CD14-positive monocyte (primary cell): ENCODE data around the gene ZFP92. TPM values are rescaled to one million over a fixed set of nuclear protein-coding genes. Genes with fewer than 3 reads are reported as not detected.

Experiments used
- DNase-seq, 3 donors: peaks; one replicate each; pipeline ENCODE4 v3.0.0-alpha.2; 2011 to 2022
- H2AFZ ChIP-seq: 2 replicates; pipeline ENCODE4 v1.6.0; 2012; ENCODE audit warnings: mild to moderate bottlenecking, low read depth, low read length, inconsistent platforms; ENCODE audit not compliant: insufficient read depth, poor library complexity, severe bottlenecking
- H3K27ac ChIP-seq, 2 donors: 1 replicate in 1 of 2; 2 replicates in 1 of 2; pipeline ENCODE4 v1.5.1; 2012 to 2013; ENCODE audit warnings: low read length in 2 of 2, control low read depth in 1 of 2, inconsistent platforms in 1 of 2, low read depth in 1 of 2, mild to moderate bottlenecking in 1 of 2
- H3K27me3 ChIP-seq, 2 donors: one replicate each; pipeline versions ENCODE4 v1.6.0 to v1.6.1; 2011 to 2013; ENCODE audit warnings: low read length in 2 of 2; ENCODE audit not compliant: control insufficient read depth in 2 of 2, insufficient read depth in 2 of 2
- H3K36me3 ChIP-seq, 2 donors: replicated peaks in 1 of 2; 1 replicate in 1 of 2; 2 replicates in 1 of 2; pipeline versions ENCODE4 v1.5.1 to v1.6.1; 2012 to 2013; ENCODE audit warnings: low read length in 2 of 2, control low read depth in 1 of 2, inconsistent platforms in 1 of 2, mild to moderate bottlenecking in 1 of 2; ENCODE audit not compliant: insufficient read depth in 2 of 2, control insufficient read depth in 1 of 2
- H3K4me1 ChIP-seq, 2 donors: 1 replicate in 1 of 2; 2 replicates in 1 of 2; pipeline versions ENCODE4 v1.5.1 to v1.6.1; 2012 to 2013; ENCODE audit warnings: low read length in 2 of 2, control low read depth in 1 of 2, inconsistent platforms in 1 of 2, mild to moderate bottlenecking in 1 of 2, moderate library complexity in 1 of 2; ENCODE audit not compliant: insufficient read depth in 2 of 2, control insufficient read depth in 1 of 2
- H3K4me2 ChIP-seq: replicated peaks from 2 replicates; pipeline ENCODE3; 2012; ENCODE audit warnings: low read length, moderate library complexity, mild to moderate bottlenecking; ENCODE audit not compliant: poor library complexity, severe bottlenecking; ENCODE audit errors: extremely low read depth
- H3K4me3 ChIP-seq, 3 experiments: fragments of 200-600 bp in 1 of 3; sonication (generic) in 1 of 3; replicated peaks in 1 of 3; 1 replicate in 2 of 3; 2 replicates in 1 of 3; pipeline ENCODE4 v1.5.1; 2011 to 2013; ENCODE audit warnings: low read length in 3 of 3, mild to moderate bottlenecking in 3 of 3, control low read depth in 2 of 3, low read depth in 2 of 3, inconsistent platforms in 1 of 3, moderate library complexity in 1 of 3
- H3K79me2 ChIP-seq: 2 replicates; pipeline ENCODE4 v1.6.0; 2012; ENCODE audit warnings: mild to moderate bottlenecking, control low read depth, inconsistent platforms, low read length, moderate library complexity; ENCODE audit not compliant: insufficient read depth
- H3K9ac ChIP-seq: 2 replicates; pipeline ENCODE4 v1.6.0; 2017; ENCODE audit warnings: low read length, mild to moderate bottlenecking; ENCODE audit not compliant: insufficient read depth, poor library complexity, severe bottlenecking
- H3K9me3 ChIP-seq, 2 donors: replicated peaks in 1 of 2; 1 replicate in 1 of 2; 2 replicates in 1 of 2; pipeline versions ENCODE4 v1.5.1 to v1.6.1; 2012 to 2013; ENCODE audit warnings: low read length in 2 of 2, control low read depth in 1 of 2; ENCODE audit not compliant: control insufficient read depth in 1 of 2, insufficient read depth in 1 of 2
- H4K20me1 ChIP-seq: 2 replicates; pipeline ENCODE4 v1.6.0; 2012; ENCODE audit warnings: mild to moderate bottlenecking, low read length, control low read depth, moderate library complexity; ENCODE audit not compliant: insufficient read depth
- H3K27ac Mint-ChIP-seq, 7 donors: one replicate each; pipeline ENCODE4 v1.8.0; 2020; ENCODE audit warnings: mild to moderate bottlenecking in 7 of 7, mixed read lengths in 7 of 7, moderate library complexity in 6 of 7, inconsistent platforms in 2 of 7
- H3K27me3 Mint-ChIP-seq, 3 donors: one replicate each; pipeline ENCODE4 v1.8.0; 2021 to 2022; ENCODE audit warnings: low read depth in 3 of 3, mild to moderate bottlenecking in 3 of 3, mixed read lengths in 3 of 3, moderate library complexity in 3 of 3, inconsistent platforms in 1 of 3
- H3K36me3 Mint-ChIP-seq, 2 donors: one replicate each; pipeline ENCODE4 v1.8.0; 2020; ENCODE audit warnings: mixed read lengths in 2 of 2, inconsistent platforms in 1 of 2, mild to moderate bottlenecking in 1 of 2
- H3K4me1 Mint-ChIP-seq: one replicate; pipeline ENCODE4 v1.8.0; 2020; ENCODE audit warnings: mild to moderate bottlenecking, mixed read lengths
- H3K4me3 Mint-ChIP-seq, 2 donors: one replicate each; pipeline ENCODE4 v1.8.0; 2020; ENCODE audit warnings: mild to moderate bottlenecking in 2 of 2, mixed read lengths in 2 of 2, moderate library complexity in 1 of 2
- H3K9me3 Mint-ChIP-seq, 7 donors: one replicate each; pipeline ENCODE4 v1.8.0; 2020 to 2022; ENCODE audit warnings: mixed read lengths in 7 of 7, mild to moderate bottlenecking in 6 of 7, moderate library complexity in 6 of 7, inconsistent platforms in 2 of 7
- WGBS: methylation state at CpG from one replicate; pipeline ENCODE4 v1.1.5; 2013; ENCODE audit warnings: missing lambda C conversion rate; ENCODE audit not compliant: insufficient coverage; 5-methylcytosine and 5-hydroxymethylcytosine counted together
- intact Hi-C, 2 donors: fragments of 100-400 bp; cut with micrococcal nuclease; formaldehyde crosslinking; loops; one replicate each; pipeline versions ENCODE4 v1.15.0 to v1.15.1; 2023
- polyA plus RNA-seq, 3 donors: library from polyadenylated mRNA; depleted of rRNA in 1 of 3; unstranded in 2 of 3; stranded (reverse) in 1 of 3; fragments of 300-500 nt in 2 of 3; fragments of >200 nt in 1 of 3; fragmentation: Illumina TruSeq in 2 of 3; gene quantifications; 1 replicate in 2 of 3; 2 replicates in 1 of 3; pipeline ENCODE4 v1.2.3, GENCODE V29; 2012 to 2021
- TF ChIP-seq, protein P1 (sequence below): fragments of 200-600 bp; IDR thresholded peaks from one replicate; pipeline ENCODE4 v1.8.0; 2022; ENCODE audit warnings: antibody characterized with exemption, mild to moderate bottlenecking

ZFP92 gene
- polyA plus RNA-seq, 3 donors = 0.04 to 0.96 (median 0.13) TPM

DNA sequence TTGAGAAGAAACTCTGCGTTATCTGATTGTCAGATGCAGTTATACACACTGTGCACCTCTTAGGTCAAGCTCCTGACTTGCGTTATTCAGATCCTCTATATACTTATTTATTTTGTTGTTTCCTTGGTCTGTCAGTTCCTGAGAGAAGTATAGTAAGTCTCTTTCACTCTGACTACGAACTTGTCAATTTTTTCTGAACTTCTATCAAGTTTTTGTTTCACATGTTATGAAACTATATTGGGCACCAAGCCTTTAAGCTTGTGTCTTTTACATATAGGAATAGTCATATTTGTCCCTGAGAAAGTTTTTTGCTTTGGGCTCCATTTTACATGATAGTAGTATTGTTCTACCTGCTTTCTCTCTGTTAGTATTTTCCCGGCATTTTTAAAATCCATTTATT, 45.6 kb upstream of the ZFP92 start:
- Histone ChIP-seq H3K79me2 (no peaks in the 10 kb centered on the region), H3K4me1 (no peaks in the 10 kb centered on the region), H3K9me3 (no peaks in the 10 kb centered on the region), H3K4me2 (no peak overlapping the region), H3K9ac (no peak overlapping the region), H4K20me1 (no peaks in the 10 kb centered on the region), H3K4me3 (no peak overlapping the region), H3K27ac (no peak overlapping the region), H2AFZ (no peak overlapping the region), H3K36me3 (no peaks in the 10 kb centered on the region), H3K27me3 (peaks cover 3 to 6% of the 10 kb centered on the region in 2 donors)
- H3K4me3 Mint-ChIP-seq = no peak overlapping the region
- WGBS = no CpG with 5 or more reads among the region's 4 CpGs
- DNase-seq = no peak
- peaks cover 0 to 4% (median 0%) of the 10 kb centered on the region in 7 donors for H3K9me3 Mint-ChIP-seq
- H3K36me3 Mint-ChIP-seq = no peaks in the 10 kb centered on the region
- TF ChIP-seq, protein P1, sequence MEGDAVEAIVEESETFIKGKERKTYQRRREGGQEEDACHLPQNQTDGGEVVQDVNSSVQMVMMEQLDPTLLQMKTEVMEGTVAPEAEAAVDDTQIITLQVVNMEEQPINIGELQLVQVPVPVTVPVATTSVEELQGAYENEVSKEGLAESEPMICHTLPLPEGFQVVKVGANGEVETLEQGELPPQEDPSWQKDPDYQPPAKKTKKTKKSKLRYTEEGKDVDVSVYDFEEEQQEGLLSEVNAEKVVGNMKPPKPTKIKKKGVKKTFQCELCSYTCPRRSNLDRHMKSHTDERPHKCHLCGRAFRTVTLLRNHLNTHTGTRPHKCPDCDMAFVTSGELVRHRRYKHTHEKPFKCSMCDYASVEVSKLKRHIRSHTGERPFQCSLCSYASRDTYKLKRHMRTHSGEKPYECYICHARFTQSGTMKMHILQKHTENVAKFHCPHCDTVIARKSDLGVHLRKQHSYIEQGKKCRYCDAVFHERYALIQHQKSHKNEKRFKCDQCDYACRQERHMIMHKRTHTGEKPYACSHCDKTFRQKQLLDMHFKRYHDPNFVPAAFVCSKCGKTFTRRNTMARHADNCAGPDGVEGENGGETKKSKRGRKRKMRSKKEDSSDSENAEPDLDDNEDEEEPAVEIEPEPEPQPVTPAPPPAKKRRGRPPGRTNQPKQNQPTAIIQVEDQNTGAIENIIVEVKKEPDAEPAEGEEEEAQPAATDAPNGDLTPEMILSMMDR = no peak
- peaks cover 2 to 21% (median 9%) of the 10 kb centered on the region in 3 donors for H3K27me3 Mint-ChIP-seq
- intact Hi-C loops = no loop called here
- no peak overlapping the region for H3K27ac Mint-ChIP-seq
- H3K4me1 Mint-ChIP-seq = no peaks in the 10 kb centered on the region

DNA sequence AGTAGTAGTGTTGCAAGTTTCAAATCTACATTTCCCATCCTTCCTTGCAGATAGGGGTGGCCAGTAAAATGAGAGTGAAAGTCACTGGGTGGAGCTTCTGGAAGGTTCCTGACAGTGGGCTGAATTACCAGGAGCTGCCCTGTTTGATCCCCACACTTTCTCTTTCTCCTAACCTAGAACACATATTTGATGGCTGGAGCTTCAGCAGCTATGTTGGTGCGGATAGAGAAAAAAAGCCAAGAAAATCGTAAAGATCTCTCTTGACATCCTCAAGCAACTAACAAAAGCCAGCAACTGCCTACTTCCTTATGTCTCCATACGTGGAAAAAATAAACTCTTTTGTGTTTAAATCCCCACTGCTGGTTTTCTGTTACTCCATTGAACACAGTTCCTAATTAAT, 45.2 kb upstream of the ZFP92 start:
- Histone ChIP-seq H3K27ac (no peak overlapping the region), H3K9ac (no peak overlapping the region), H3K27me3 (peaks cover 2 to 6% of the 10 kb centered on the region in 2 donors), H3K4me1 (no peaks in the 10 kb centered on the region), H3K36me3 (no peaks in the 10 kb centered on the region), H4K20me1 (no peaks in the 10 kb centered on the region), H3K9me3 (no peaks in the 10 kb centered on the region), H3K79me2 (no peaks in the 10 kb centered on the region), H3K4me2 (no peak overlapping the region), H3K4me3 (no peak overlapping the region), H2AFZ (no peak overlapping the region)
- intact Hi-C loops = no loop called here
- TF ChIP-seq, protein P1 = no peak
- H3K9me3 Mint-ChIP-seq = peaks cover 0 to 4% (median 0%) of the 10 kb centered on the region in 7 donors
- H3K4me3 Mint-ChIP-seq = no peak overlapping the region
- DNase-seq = no peak
- H3K4me1 Mint-ChIP-seq = no peaks in the 10 kb centered on the region
- H3K27ac Mint-ChIP-seq = no peak overlapping the region
- H3K27me3 Mint-ChIP-seq = peaks cover 2 to 24% (median 9%) of the 10 kb centered on the region in 3 donors
- no peaks in the 10 kb centered on the region for H3K36me3 Mint-ChIP-seq
- no CpG with 5 or more reads among the region's 3 CpGs for WGBS
